H1 (cell line): ENCODE data around the gene ZIM2. TPM values are rescaled to one million over a fixed set of nuclear protein-coding genes. Genes with fewer than 3 reads are reported as not detected.

Experiments
- CTCF ChIA-PET: fragments of 300-600 bp; sonication (Branson Sonifier 250); formaldehyde crosslinking; loops from one replicate; lab custom pipeline; 2021; ENCODE audit not compliant: partially characterized antibody; lab: Charles Lee
- POLR2A ChIA-PET: fragments of 300-600 bp; sonication (Branson Sonifier 250); formaldehyde crosslinking; loops from one replicate; lab custom pipeline; 2021; ENCODE audit warnings: inconsistent platforms; ENCODE audit not compliant: partially characterized antibody; lab: Charles Lee
- DNase-seq, 2 experiments: peaks; one replicate each; pipeline versions ENCODE4 v3.0.0 to v3.0.0-alpha.2; 2010 to 2022; ENCODE audit warnings: low spot score in 2 of 2, low read depth in 1 of 2, mixed read lengths in 1 of 2
- FAIRE-seq: peaks from 2 replicates; lab custom pipeline; 2011; peaks lifted over from hg19 to GRCh38; lab: Jason Lieb, UNC
- H2AFZ ChIP-seq: 2 replicates; pipeline ENCODE4 v1.8.1; 2012; ENCODE audit warnings: low read length, inconsistent platforms
- H2AK5ac ChIP-seq: 2 replicates; pipeline ENCODE4 v1.6.1; 2013; ENCODE audit warnings: low read depth, low read length
- H2BK120ac ChIP-seq: replicated peaks from 2 replicates; pipeline ENCODE3; 2013; ENCODE audit warnings: low read depth, low read length, inconsistent platforms
- H2BK12ac ChIP-seq: 2 replicates; pipeline ENCODE4 v1.6.1; 2013; ENCODE audit warnings: low read depth, low read length
- H2BK15ac ChIP-seq: 2 replicates; pipeline ENCODE4 v1.6.1; 2013; ENCODE audit warnings: low read length
- H2BK20ac ChIP-seq: 2 replicates; pipeline ENCODE4 v1.6.1; 2013; ENCODE audit warnings: low read length
- H2BK5ac ChIP-seq: 2 replicates; pipeline ENCODE4 v1.6.1; 2013; ENCODE audit warnings: low read depth, low read length
- H3K14ac ChIP-seq: 2 replicates; pipeline ENCODE4 v1.6.1; 2013; ENCODE audit warnings: inconsistent platforms; ENCODE audit not compliant: insufficient read length
- H3K18ac ChIP-seq: 2 replicates; pipeline ENCODE4 v1.6.1; 2013; ENCODE audit warnings: low read length; ENCODE audit errors: extremely low read depth
- H3K23ac ChIP-seq: 2 replicates; pipeline ENCODE4 v1.6.1; 2013; ENCODE audit warnings: inconsistent platforms; ENCODE audit not compliant: insufficient read length
- H3K23me2 ChIP-seq: 2 replicates; pipeline ENCODE4 v1.6.1; 2013; ENCODE audit warnings: low read depth, low read length
- H3K27ac ChIP-seq: 2 replicates; pipeline ENCODE4 v1.6.1; 2011; ENCODE audit warnings: low read depth, low read length, inconsistent platforms
- H3K27me3 ChIP-seq, 4 experiments: replicated peaks in 1 of 4; 1 replicate in 1 of 4; 2 replicates in 3 of 4; pipeline versions ENCODE4 v1.6.1 to v1.8.1; 2011 to 2013; ENCODE audit warnings: low read length in 3 of 4, mild to moderate bottlenecking in 3 of 4, inconsistent platforms in 2 of 4, mixed read lengths in 2 of 4, moderate library complexity in 1 of 4; ENCODE audit not compliant: control insufficient read depth in 3 of 4, insufficient read depth in 3 of 4; ENCODE audit errors: extremely low read depth in 1 of 4
- H3K36me3 ChIP-seq, 4 experiments: 2 replicates each; pipeline versions ENCODE4 v1.6.1 to v1.8.1; 2011 to 2013; ENCODE audit warnings: mild to moderate bottlenecking in 4 of 4, low read length in 3 of 4, moderate library complexity in 2 of 4, control low read depth in 1 of 4, inconsistent platforms in 1 of 4; ENCODE audit not compliant: insufficient read depth in 4 of 4, control insufficient read depth in 2 of 4
- H3K4ac ChIP-seq: replicated peaks from 2 replicates; pipeline ENCODE3; 2013; ENCODE audit warnings: low read length, low read depth, mixed read lengths, inconsistent platforms; ENCODE audit not compliant: insufficient read length
- H3K4me1 ChIP-seq, 4 experiments: replicated peaks in 1 of 4; 1 replicate in 1 of 4; 2 replicates in 3 of 4; pipeline versions ENCODE4 v1.6.1 to v1.8.1; 2011 to 2013; ENCODE audit warnings: low read length in 3 of 4, inconsistent platforms in 2 of 4, mixed read lengths in 1 of 4; ENCODE audit not compliant: insufficient read depth in 4 of 4, control insufficient read depth in 3 of 4
- H3K4me2 ChIP-seq, 2 experiments: 2 replicates each; pipeline versions ENCODE4 v1.6.1 to v1.8.1; 2011 to 2013; ENCODE audit warnings: low read depth in 2 of 2, low read length in 2 of 2, control low read depth in 1 of 2, inconsistent platforms in 1 of 2, mild to moderate bottlenecking in 1 of 2; ENCODE audit not compliant: insufficient read depth in 1 of 2
- H3K4me3 ChIP-seq, 4 experiments: fragments of 200-600, 300-600 bp in 1 of 4; sonication (generic), shearing (Covaris generic), sonication (Bioruptor Twin) in 1 of 4; 2 replicates each; pipeline versions ENCODE4 v1.5.1 to v1.8.1; 2011 to 2016; ENCODE audit warnings: low read length in 4 of 4, low read depth in 3 of 4, control low read depth in 2 of 4, inconsistent platforms in 2 of 4, mild to moderate bottlenecking in 2 of 4, mixed read lengths in 1 of 4, moderate library complexity in 1 of 4; ENCODE audit not compliant: insufficient read depth in 2 of 4; ENCODE audit errors: extremely low read depth in 1 of 4
- H3K56ac ChIP-seq: replicated peaks from 2 replicates; pipeline ENCODE3; 2013; ENCODE audit warnings: low read depth, mild to moderate bottlenecking, mixed read lengths, low read length, inconsistent platforms; ENCODE audit not compliant: insufficient read length
- H3K79me1 ChIP-seq: 2 replicates; pipeline ENCODE4 v1.6.1; 2013; ENCODE audit warnings: low read depth, low read length, control low read depth
- H3K79me2 ChIP-seq, 2 experiments: 2 replicates each; pipeline versions ENCODE4 v1.6.1 to v1.8.1; 2012 to 2013; ENCODE audit warnings: low read length in 2 of 2, mild to moderate bottlenecking in 2 of 2, inconsistent platforms in 1 of 2; ENCODE audit not compliant: insufficient read depth in 2 of 2, control insufficient read depth in 1 of 2
- H3K9ac ChIP-seq, 4 experiments: replicated peaks in 1 of 4; 1 replicate in 1 of 4; 2 replicates in 3 of 4; pipeline versions ENCODE4 v1.6.1 to v1.8.1; 2011 to 2013; ENCODE audit warnings: low read depth in 3 of 4, low read length in 3 of 4, control low read depth in 2 of 4, mild to moderate bottlenecking in 2 of 4, moderate library complexity in 2 of 4, inconsistent platforms in 1 of 4; ENCODE audit errors: extremely low read depth in 1 of 4
- H3K9me3 ChIP-seq, 2 experiments: 2 replicates each; pipeline versions ENCODE4 v1.6.1 to v1.8.1; 2012 to 2013; ENCODE audit warnings: mild to moderate bottlenecking in 2 of 2, moderate library complexity in 2 of 2, control low read depth in 1 of 2, inconsistent platforms in 1 of 2, low read depth in 1 of 2, low read length in 1 of 2, mixed read lengths in 1 of 2; ENCODE audit not compliant: insufficient read depth in 2 of 2
- H4K20me1 ChIP-seq, 2 experiments: replicated peaks in 1 of 2; 2 replicates each; pipeline versions ENCODE3 to v1.8.1; 2011 to 2013; ENCODE audit warnings: inconsistent platforms in 2 of 2, low read length in 2 of 2, mild to moderate bottlenecking in 1 of 2; ENCODE audit not compliant: insufficient read depth in 2 of 2, control insufficient read depth in 1 of 2
- H4K5ac ChIP-seq: 2 replicates; pipeline ENCODE4 v1.6.1; 2013; ENCODE audit warnings: low read length, low read depth, mixed read lengths, inconsistent platforms; ENCODE audit not compliant: insufficient read length
- H4K8ac ChIP-seq: 2 replicates; pipeline ENCODE4 v1.8.0; 2013; ENCODE audit warnings: mild to moderate bottlenecking, moderate library complexity, low read length, inconsistent platforms; ENCODE audit not compliant: insufficient read depth; ENCODE audit errors: extremely low read depth
- H4K91ac ChIP-seq: replicated peaks from 2 replicates; pipeline ENCODE3; 2013; ENCODE audit warnings: low read length, mixed read lengths, inconsistent platforms; ENCODE audit not compliant: insufficient read length
- ATF3 ChIP-seq: IDR thresholded peaks from 2 replicates; pipeline ENCODE4 v1.6.1; 2011; ENCODE audit warnings: low read depth, mild to moderate bottlenecking, low read length; ENCODE audit not compliant: insufficient read depth
- CTBP2 ChIP-seq: IDR thresholded peaks from 2 replicates; pipeline ENCODE4 v1.7.0; 2011; ENCODE audit warnings: borderline replicate concordance, mild to moderate bottlenecking, moderate library complexity, mixed read lengths, low read length; ENCODE audit not compliant: insufficient read depth, insufficient read length
- EP300 ChIP-seq, 2 experiments: IDR thresholded peaks; 1 replicate in 1 of 2; 2 replicates in 1 of 2; pipeline ENCODE4 v1.6.1; 2011 to 2012; ENCODE audit warnings: low read depth in 2 of 2, low read length in 2 of 2, mild to moderate bottlenecking in 2 of 2, borderline replicate concordance in 1 of 2, inconsistent platforms in 1 of 2, moderate library complexity in 1 of 2
- JUND ChIP-seq: IDR thresholded peaks from 2 replicates; pipeline ENCODE4 v1.6.1; 2011; ENCODE audit warnings: mild to moderate bottlenecking, improper control_type of control experiment, low read length
- NRF1 ChIP-seq: IDR thresholded peaks from 2 replicates; pipeline ENCODE4 v1.6.1; 2011; ENCODE audit warnings: mild to moderate bottlenecking, low read depth, low read length, improper control_type of control experiment
- SP1 ChIP-seq: IDR thresholded peaks from 2 replicates; pipeline ENCODE4 v1.6.1; 2011; ENCODE audit warnings: low read depth, low read length
- SRF ChIP-seq: IDR thresholded peaks from 2 replicates; pipeline ENCODE4 v1.6.1; 2011; ENCODE audit warnings: mild to moderate bottlenecking, low read depth, low read length, moderate library complexity
- SUZ12 ChIP-seq: fragments of 200-600 bp; sonication (generic); IDR thresholded peaks from 2 replicates; pipeline ENCODE4 v1.6.1; 2012; ENCODE audit warnings: mild to moderate bottlenecking, inconsistent platforms, low read length, moderate library complexity, mixed read lengths
- TEAD4 ChIP-seq: IDR thresholded peaks from 2 replicates; pipeline ENCODE4 v1.6.1; 2012; ENCODE audit warnings: low read depth, low read length, inconsistent platforms, mixed read lengths
- ZNF274 ChIP-seq: IDR thresholded peaks from 2 replicates; pipeline ENCODE4 v1.7.0; 2012; ENCODE audit warnings: low read length, borderline replicate concordance; ENCODE audit errors: extremely low read depth
- WGBS, 2 experiments: shearing (Covaris generic) in 1 of 2; methylation state at CpG; one replicate each; pipeline versions ENCODE4 v1.1.6 to v1.1.7; 2013 to 2015; ENCODE audit warnings: low lambda C conversion rate in 2 of 2, mixed read lengths in 2 of 2, inconsistent platforms in 1 of 2, low coverage in 1 of 2, missing lambda C conversion rate in 1 of 2; ENCODE audit not compliant: insufficient replicate concordance in 2 of 2, insufficient coverage in 1 of 2, insufficient read length in 1 of 2; ENCODE audit errors: extremely low coverage in 1 of 2, missing lambda C conversion rate in 1 of 2; 5-methylcytosine and 5-hydroxymethylcytosine counted together
- polyA plus RNA-seq, 7 experiments: library from polyadenylated mRNA; depleted of rRNA in 3 of 7; stranded (reverse) in 5 of 7; unstranded in 2 of 7; fragments of >200 nt in 5 of 7; fragments of 200-250 nt in 2 of 7; gene quantifications; 1 replicate in 5 of 7; 2 replicates in 1 of 7; 4 replicates in 1 of 7; pipeline versions ENCODE4 v1.2.1 to v1.2.3, GENCODE V29; 2011 to 2013; ENCODE audit warnings: missing spikeins in 2 of 7, mixed read lengths in 2 of 7
- total RNA-seq: library from RNA; stranded (reverse); fragmentation: NEBNext Ultra II Directional; extraction: Animal tissue kit (Norgen Biotek cat#: 25700); gene quantifications from 2 replicates; pipeline ENCODE4 v1.2.1, GENCODE V29; 2021

Gene ZIM2
- total and polyA plus RNA-seq, 2 of the 8 experiments (the other 6 are each of a cell fraction or from before 2014, with no cell fraction given), result not detected

DNA sequence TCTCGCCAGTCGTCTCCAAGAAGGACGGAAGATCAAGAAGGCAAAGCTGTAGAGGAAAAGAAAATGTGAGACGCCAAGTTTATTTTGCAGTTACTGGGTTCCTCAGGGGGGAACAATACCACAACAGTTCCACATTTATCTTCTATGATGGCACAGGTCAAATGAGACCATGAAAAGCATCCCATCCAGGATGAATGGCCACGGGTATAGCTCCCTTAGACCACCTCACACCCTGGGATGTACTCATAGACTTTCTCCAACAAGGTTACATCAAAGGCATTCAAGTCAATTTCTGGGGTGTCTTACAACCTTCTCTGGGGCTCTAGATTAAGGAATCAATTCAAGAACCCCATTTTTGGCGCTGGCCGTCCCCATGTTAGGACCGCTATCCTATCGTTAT is 4.5 kb downstream of the ZIM2 start:
- H3K18ac ChIP-seq, result no peak overlapping the region
- no peak overlapping the region for H4K91ac ChIP-seq
- no peak overlapping the region for H4K5ac ChIP-seq
- H3K27me3 ChIP-seq, result no peaks in the 10 kb centered on the region
- FAIRE-seq (no peak), DNase-seq (no peak)
- no peak overlapping the region for H3K23ac ChIP-seq
- H3K23me2 ChIP-seq, result no peaks in the 10 kb centered on the region
- H3K4me3 ChIP-seq, result no peak overlapping the region
- H2AFZ ChIP-seq, result no peak overlapping the region
- H3K56ac ChIP-seq, result no peak overlapping the region
- no peak overlapping the region for H2BK120ac ChIP-seq
- ChIA-PET CTCF (no interaction called here), POLR2A (no interaction called here)
- H4K20me1 ChIP-seq, result no peaks in the 10 kb centered on the region
- no peak overlapping the region for H2BK20ac ChIP-seq
- H3K79me1 ChIP-seq, result no peaks in the 10 kb centered on the region; the same call in 1 of the 2 replicates
- H2AK5ac ChIP-seq, result no peak overlapping the region
- H3K27ac ChIP-seq, result no peak overlapping the region
- H3K9ac ChIP-seq, result no peak overlapping the region
- H2BK5ac ChIP-seq, result no peak overlapping the region
- WGBS, 2 experiments, result 78% methylated on average over 9 of the region's 9 CpGs; no CpG with 5 or more reads in 1 of the 2 experiments
- peaks cover 84 to 92% of the 10 kb centered on the region in 2 experiments for H3K9me3 ChIP-seq
- no peaks in the 10 kb centered on the region for H3K79me2 ChIP-seq
- no peak overlapping the region for H4K8ac ChIP-seq
- no peak overlapping the region for H2BK12ac ChIP-seq
- H3K36me3 ChIP-seq, result no peaks in the 10 kb centered on the region; a peak in 1 of 8 replicates
- H3K4me1 ChIP-seq, result no peaks in the 10 kb centered on the region
- no peak overlapping the region for H3K4ac ChIP-seq
- no peak overlapping the region for H3K14ac ChIP-seq
- H3K4me2 ChIP-seq, result no peak overlapping the region
- H2BK15ac ChIP-seq, result no peak overlapping the region
- no peak for TF ChIP-seq ZNF274
- TF ChIP-seq JUND, result no peak
- no peak for TF ChIP-seq SRF
- no peak for TF ChIP-seq CTBP2
- no peak for TF ChIP-seq TEAD4
- no peak for TF ChIP-seq SP1
- TF ChIP-seq ATF3, result no peak
- no peak for TF ChIP-seq NRF1
- no peak for TF ChIP-seq EP300 (IDR thresholded peaks at IDR 0.05; ENCODE audit: borderline replicate concordance in 1 of 2, low read depth in 2 of 2, low read length in 2 of 2)
- no peak for TF ChIP-seq SUZ12
